Measurements from ENCODE around the gene ZNF614.

DNA sequence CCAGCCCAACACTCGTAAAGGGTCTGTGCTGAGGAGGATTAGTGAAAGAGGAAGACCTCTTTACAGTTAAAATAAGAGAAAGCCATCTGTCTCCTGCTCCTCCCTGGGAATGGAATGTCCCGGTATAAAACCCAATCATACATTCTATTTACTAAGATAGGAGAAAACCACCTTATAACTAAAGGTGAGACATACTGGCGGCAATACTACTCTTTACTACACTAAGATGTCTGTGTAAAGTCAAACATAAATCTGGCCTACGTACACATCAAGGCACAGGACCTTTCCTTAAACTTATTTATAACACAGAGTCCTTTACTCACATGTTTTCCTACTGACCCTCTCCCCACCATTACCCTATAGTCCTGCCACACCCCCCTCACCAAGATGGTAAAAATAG lies 44.8 kb downstream of the ZNF614 start:
- TF ChIP-seq RB1 (IDR thresholded peaks at IDR 0.05; ENCODE audit: borderline replicate concordance): no peak
- no peak for TF ChIP-seq POLR2A (IDR thresholded peaks at IDR 0.05; ENCODE audit: low read depth, low read length)
- no peak for TF ChIP-seq BACH1 (IDR thresholded peaks at IDR 0.05; ENCODE audit: borderline replicate concordance)
- TF ChIP-seq SP1 (IDR thresholded peaks at IDR 0.05; ENCODE audit: low read depth, low read length): no peak
- TF ChIP-seq ZBED1 (IDR thresholded peaks at IDR 0.05; ENCODE audit: borderline replicate concordance): no peak

Data from GM12878 (cell line).